GM12878 (cell line): ENCODE measurements around the gene SELENOS. TPM values are rescaled to one million over a fixed set of nuclear protein-coding genes. Genes with fewer than 3 reads are reported as not detected.

Source experiments
- ATAC-seq: fragments of 200-7000 bp; cut with Tn5 transposase; 3 replicates; pipeline ENCODE4 v1.9.1; 2020; ENCODE audit warnings: mild to moderate bottlenecking, moderate library complexity
- BruUV-seq: library from RNA; stranded (reverse); fragments of 400-500 nt; replicated peaks from 2 replicates; lab custom pipeline; 2021; lab: Mats Ljungman, UMichigan
- CTCF ChIA-PET: fragments of 300-600 bp; sonication (Branson Sonifier 250); formaldehyde crosslinking; extraction: SDS; loops from one replicate; lab custom pipeline; 2021; ENCODE audit warnings: inconsistent platforms; lab: Yijun Ruan, JAX
- POLR2A ChIA-PET: fragments of 350-600 bp; formaldehyde crosslinking; extraction: SDS; loops from one replicate; lab custom pipeline; 2021; ENCODE audit warnings: inconsistent platforms; lab: Charles Lee
- RAD21 ChIA-PET: fragments of 300-600 bp; sonication (Branson Sonifier 250); formaldehyde crosslinking; loops from one replicate; lab custom pipeline; 2023; ENCODE audit warnings: antibody characterized with exemption; ENCODE audit not compliant: unreplicated experiment; lab: Charles Lee
- SMC1A ChIA-PET: fragments of 300-600 bp; sonication (Branson Sonifier 250); formaldehyde crosslinking; loops from one replicate; lab custom pipeline; 2023; ENCODE audit not compliant: unreplicated experiment, uncharacterized antibody; lab: Charles Lee
- DNase-seq: peaks from one replicate; pipeline ENCODE4 v3.0.0-alpha.2; 2011; ENCODE audit warnings: low read depth, low spot score
- FAIRE-seq: peaks from 3 replicates; lab custom pipeline; 2011; peaks lifted over from hg19 to GRCh38; lab: Jason Lieb, UNC
- H2AFZ ChIP-seq: 2 replicates; pipeline ENCODE4 v1.6.0; 2011; ENCODE audit warnings: low read depth, low read length, control low read depth; ENCODE audit not compliant: control insufficient read depth
- H3K27ac ChIP-seq: 2 replicates; pipeline ENCODE4 v1.5.1; 2011; ENCODE audit warnings: control low read depth; ENCODE audit not compliant: control insufficient read depth, insufficient read depth
- H3K27me3 ChIP-seq, 2 experiments: replicated peaks in 1 of 2; 2 replicates each; pipeline versions ENCODE4 v1.6.0 to v1.6.1; 2011; ENCODE audit warnings: low read length in 1 of 2; ENCODE audit not compliant: control insufficient read depth in 2 of 2, insufficient read depth in 2 of 2
- H3K36me3 ChIP-seq, 2 experiments: 2 replicates each; pipeline ENCODE4 v1.5.1; 2011; ENCODE audit warnings: low read length in 1 of 2; ENCODE audit not compliant: control insufficient read depth in 2 of 2, insufficient read depth in 2 of 2
- H3K4me1 ChIP-seq: 2 replicates; pipeline ENCODE4 v1.6.1; 2011; ENCODE audit warnings: mild to moderate bottlenecking, low read length, moderate library complexity, mixed read lengths; ENCODE audit not compliant: control insufficient read depth, insufficient read depth
- H3K4me2 ChIP-seq: 2 replicates; pipeline ENCODE4 v1.6.0; 2011; ENCODE audit warnings: control low read depth; ENCODE audit not compliant: control insufficient read depth, insufficient read depth
- H3K4me3 ChIP-seq: fragments of 200-600 bp; sonication (generic); 2 replicates; pipeline ENCODE4 v1.5.1; 2016
- H3K79me2 ChIP-seq: 2 replicates; pipeline ENCODE4 v1.6.0; 2011; ENCODE audit warnings: low read length; ENCODE audit not compliant: control insufficient read depth, insufficient read depth
- H3K9ac ChIP-seq: 2 replicates; pipeline ENCODE4 v1.8.0; 2011; ENCODE audit warnings: low read length, control low read depth, mixed read lengths; ENCODE audit not compliant: control insufficient read depth, insufficient read depth
- H3K9me3 ChIP-seq: replicated peaks from 3 replicates; pipeline ENCODE4 v1.5.1; 2011; ENCODE audit warnings: mild to moderate bottlenecking, low read length; ENCODE audit not compliant: control insufficient read depth, insufficient read depth
- H4K20me1 ChIP-seq: 2 replicates; pipeline ENCODE4 v1.6.0; 2011; ENCODE audit not compliant: control insufficient read depth, insufficient read depth
- FOXK2 ChIP-seq: fragments of 450-650 bp; IDR thresholded peaks from 2 replicates; pipeline ENCODE4 v1.6.1; 2017; ENCODE audit warnings: mild to moderate bottlenecking, moderate library complexity
- KDM1A ChIP-seq: fragments of 200-600 bp; sonication (generic); IDR thresholded peaks from 2 replicates; pipeline ENCODE4 v1.6.1; 2016; ENCODE audit warnings: borderline replicate concordance
- PAX5 ChIP-seq: IDR thresholded peaks from 2 replicates; pipeline ENCODE4 v1.6.1; 2011; ENCODE audit warnings: low read depth, low read length, borderline replicate concordance
- PML ChIP-seq: IDR thresholded peaks from 2 replicates; pipeline ENCODE4 v1.6.1; 2012; ENCODE audit warnings: low read length, inconsistent platforms
- POLR2AphosphoS5 ChIP-seq: IDR thresholded peaks from 2 replicates; pipeline ENCODE4 v1.6.1; 2011; ENCODE audit warnings: mild to moderate bottlenecking, low read length, inconsistent platforms
- TCF12 ChIP-seq: IDR thresholded peaks from 2 replicates; pipeline ENCODE4 v1.6.1; 2011; ENCODE audit warnings: low read depth, mild to moderate bottlenecking, low read length
- WGBS: methylation state at CpG from one replicate; pipeline ENCODE4 v1.1.6; 2016; ENCODE audit warnings: low lambda C conversion rate; ENCODE audit not compliant: insufficient replicate concordance, insufficient coverage; ENCODE audit errors: missing lambda C conversion rate; 5-methylcytosine and 5-hydroxymethylcytosine counted together
- in situ Hi-C: fragments of 300-500 bp; cut with MboI; formaldehyde crosslinking; loops from 9 replicates; pipeline ENCODE4 v1.14.3; 2018; ENCODE audit warnings: mixed read lengths
- intact Hi-C: fragments of 100-400 bp; cut with micrococcal nuclease; formaldehyde crosslinking; loops from one replicate; pipeline ENCODE4 v1.14.2; 2022; ENCODE audit not compliant: unreplicated experiment
- polyA plus RNA-seq, 11 experiments: library from polyadenylated mRNA; depleted of rRNA in 4 of 11; unstranded in 6 of 11; stranded (reverse) in 5 of 11; fragments of >200 nt; fragmentation: Nextera tagmentation in 4 of 11; fragmentation: Illumina TruSeq in 1 of 11; extraction: Ambion mirVana in 4 of 11; extraction: Trizol in 1 of 11; gene quantifications; 1 replicate in 1 of 11; 2 replicates in 10 of 11; pipeline versions ENCODE4 v1.2.1 to v1.2.3, GENCODE V29; 2011 to 2016; ENCODE audit warnings: inconsistent platforms in 2 of 11, missing spikeins in 2 of 11, low read depth in 1 of 11
- total RNA-seq, 4 experiments: library from RNA; depleted of rRNA in 3 of 4; stranded (reverse); fragments of >200 nt in 3 of 4; fragmentation: Illumina TruSeq in 1 of 4; extraction: Trizol in 1 of 4; gene quantifications; 2 replicates each; pipeline versions ENCODE4 v1.2.1 to v1.2.3, GENCODE V29; 2013 to 2021
- TF ChIP-seq, protein P1 (sequence below): fragments of 450-650 bp; IDR thresholded peaks from 2 replicates; pipeline ENCODE4 v1.6.1; 2018; ENCODE audit warnings: borderline replicate concordance, mild to moderate bottlenecking; ENCODE audit not compliant: partially characterized antibody
- TF ChIP-seq, protein P2 (sequence below): fragments of 450-650 bp; formaldehyde crosslinking; IDR thresholded peaks from 2 replicates; pipeline ENCODE4 v1.4.0; 2020; ENCODE audit warnings: mild to moderate bottlenecking, moderate library complexity

SELENOS gene
- total and polyA plus RNA-seq, 10 of the 15 experiments (the other 5 are each of a cell fraction or from before 2014, with no cell fraction given), result 25.8 to 90.1 (median 37.3) TPM

DNA sequence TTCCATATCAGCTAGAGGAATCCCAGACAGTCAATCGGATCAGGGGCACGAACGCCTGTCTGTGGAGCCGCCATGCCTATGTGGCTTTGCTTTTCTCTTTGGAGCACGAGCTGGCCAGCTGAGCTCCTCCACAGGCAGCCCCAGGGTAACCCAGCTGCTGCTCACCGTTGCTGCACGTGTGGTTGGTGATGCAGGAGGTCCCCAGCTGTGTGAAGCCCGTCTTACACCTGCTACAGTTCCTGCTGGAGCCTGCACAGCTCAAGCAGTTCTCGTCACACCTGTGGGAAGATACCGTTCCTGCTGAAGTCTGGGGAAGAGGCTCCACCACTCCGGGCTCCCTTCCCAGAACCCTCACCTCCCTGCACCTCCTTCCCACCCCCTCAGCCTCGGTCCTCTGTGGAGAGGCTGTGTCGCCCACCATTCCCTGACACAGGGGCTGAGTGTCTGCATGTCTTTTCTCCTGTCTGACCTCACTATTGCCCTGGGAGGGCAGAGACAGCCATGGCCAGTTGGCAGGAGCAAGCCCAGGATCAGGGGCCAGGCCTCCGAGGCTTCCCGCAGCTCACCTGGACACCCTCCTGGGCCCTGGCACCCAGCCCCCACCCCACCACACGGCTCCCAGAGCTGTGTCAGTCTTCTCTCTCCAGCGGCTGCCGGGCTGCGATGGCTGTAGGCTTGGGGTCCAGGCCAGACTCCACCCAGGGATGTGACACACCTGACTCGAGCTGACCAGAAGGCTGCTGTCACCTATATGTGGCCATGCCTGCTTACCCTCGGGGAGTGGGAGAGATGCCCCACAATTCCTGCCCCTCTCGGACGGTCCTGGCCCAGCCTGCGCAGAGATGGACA, 30.0 kb upstream of the SELENOS start:
- no peak overlapping the region for H3K27ac ChIP-seq
- FAIRE-seq, result no peak
- BruUV-seq, result no TSS peak
- H3K36me3 ChIP-seq, result no peaks in the 10 kb centered on the region
- in situ Hi-C loops (no loop called here), intact Hi-C loops (no loop called here)
- ATAC-seq, result peak; percentile 42
- TF ChIP-seq TCF12 (peak; percentile 69), PAX5 (no peak)
- H3K79me2 ChIP-seq, result no peaks in the 10 kb centered on the region
- H3K9ac ChIP-seq, result no peak overlapping the region
- H2AFZ ChIP-seq, result no peak overlapping the region
- ChIA-PET RAD21 (interaction anchor here (1.0 kb wide), 1 partner anchor 334 kb away, joined by 3 read pairs; no protein-coding TSS in a partner anchor), CTCF (no interaction called here), POLR2A (no interaction called here), SMC1A (interaction anchor here (1.7 kb wide), 1 partner anchor 10 kb away, joined by 3 read pairs; no protein-coding TSS in a partner anchor)
- no peaks in the 10 kb centered on the region for H3K4me1 ChIP-seq
- H3K4me3 ChIP-seq, result no peak overlapping the region
- no peaks in the 10 kb centered on the region for H4K20me1 ChIP-seq
- WGBS, result 40% methylated on average over 24 of the region's 24 CpGs
- DNase-seq, result no peak
- H3K27me3 ChIP-seq, result peaks cover 0 to 1% of the 10 kb centered on the region in 2 experiments; a peak in 2 of 4 replicates
- H3K4me2 ChIP-seq, result no peak overlapping the region
- H3K9me3 ChIP-seq, result no peaks in the 10 kb centered on the region

DNA sequence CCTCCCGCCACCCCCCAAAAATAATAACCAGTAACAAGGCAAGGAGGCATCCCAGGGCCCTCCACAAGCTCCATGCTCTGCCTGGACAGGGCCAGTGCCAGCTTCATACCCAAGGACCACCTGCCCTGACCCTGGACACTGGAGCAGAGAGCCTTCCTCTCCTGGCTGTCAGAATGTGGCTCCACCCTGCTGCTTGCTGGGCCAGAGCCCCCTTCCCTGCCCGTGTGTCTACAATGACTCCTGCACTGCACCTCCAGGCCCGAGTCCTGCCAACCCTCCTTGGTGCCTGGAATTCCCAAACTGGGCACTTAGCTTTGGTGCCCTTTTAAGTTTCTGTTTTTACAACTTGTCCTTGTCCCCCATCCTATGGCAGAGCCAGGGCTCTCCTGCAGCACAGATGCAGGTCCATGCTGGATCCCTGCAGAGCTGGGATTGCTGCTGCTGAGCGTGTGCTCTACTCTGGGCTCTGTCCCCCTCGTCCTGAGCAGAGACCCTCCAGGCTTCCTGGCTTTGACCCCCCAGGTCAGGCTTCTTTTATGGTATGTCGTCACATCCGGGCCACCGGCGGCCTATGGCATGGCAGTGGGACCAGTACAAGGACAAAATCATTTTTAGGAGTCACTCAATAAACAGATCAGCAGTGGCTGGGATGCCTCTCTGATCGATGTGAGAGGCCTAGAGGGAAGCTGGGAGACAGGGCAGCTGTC, 29.2 kb upstream of the SELENOS start:
- no peaks in the 10 kb centered on the region for H3K36me3 ChIP-seq
- ChIA-PET CTCF (no interaction called here), SMC1A (interaction anchor here (1.7 kb wide), 1 partner anchor 11 kb away, joined by 3 read pairs; no protein-coding TSS in a partner anchor), RAD21 (interaction anchor here (1.0 kb wide), 1 partner anchor 334 kb away, joined by 3 read pairs; no protein-coding TSS in a partner anchor), POLR2A (no interaction called here)
- H3K27me3 ChIP-seq, result peaks cover 0 to 1% of the 10 kb centered on the region in 2 experiments; a peak in 2 of 4 replicates
- H2AFZ ChIP-seq, result no peak overlapping the region
- H3K79me2 ChIP-seq, result no peaks in the 10 kb centered on the region
- no peak overlapping the region for H3K27ac ChIP-seq
- H3K9ac ChIP-seq, result no peak overlapping the region
- no TSS peak for BruUV-seq
- no peaks in the 10 kb centered on the region for H3K9me3 ChIP-seq
- FAIRE-seq, result no peak
- no peak overlapping the region for H3K4me3 ChIP-seq
- intact Hi-C loops, result no loop called here
- DNase-seq, result no peak
- WGBS, result 32% methylated on average over 10 of the region's 10 CpGs
- no peaks in the 10 kb centered on the region for H4K20me1 ChIP-seq
- no peak for ATAC-seq
- no peak overlapping the region for H3K4me2 ChIP-seq
- H3K4me1 ChIP-seq, result no peaks in the 10 kb centered on the region
- in situ Hi-C loops, result no loop called here
- TF ChIP-seq, protein P1, sequence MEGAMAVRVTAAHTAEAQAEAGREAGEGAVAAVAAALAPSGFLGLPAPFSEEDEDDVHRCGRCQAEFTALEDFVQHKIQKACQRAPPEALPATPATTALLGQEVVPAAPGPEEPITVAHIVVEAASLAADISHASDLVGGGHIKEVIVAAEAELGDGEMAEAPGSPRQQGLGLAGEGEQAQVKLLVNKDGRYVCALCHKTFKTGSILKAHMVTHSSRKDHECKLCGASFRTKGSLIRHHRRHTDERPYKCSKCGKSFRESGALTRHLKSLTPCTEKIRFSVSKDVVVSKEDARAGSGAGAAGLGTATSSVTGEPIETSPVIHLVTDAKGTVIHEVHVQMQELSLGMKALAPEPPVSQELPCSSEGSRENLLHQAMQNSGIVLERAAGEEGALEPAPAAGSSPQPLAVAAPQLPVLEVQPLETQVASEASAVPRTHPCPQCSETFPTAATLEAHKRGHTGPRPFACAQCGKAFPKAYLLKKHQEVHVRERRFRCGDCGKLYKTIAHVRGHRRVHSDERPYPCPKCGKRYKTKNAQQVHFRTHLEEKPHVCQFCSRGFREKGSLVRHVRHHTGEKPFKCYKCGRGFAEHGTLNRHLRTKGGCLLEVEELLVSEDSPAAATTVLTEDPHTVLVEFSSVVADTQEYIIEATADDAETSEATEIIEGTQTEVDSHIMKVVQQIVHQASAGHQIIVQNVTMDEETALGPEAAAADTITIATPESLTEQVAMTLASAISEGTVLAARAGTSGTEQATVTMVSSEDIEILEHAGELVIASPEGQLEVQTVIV, result no peak
- no peak for TF ChIP-seq TCF12
- no peak for TF ChIP-seq KDM1A
- TF ChIP-seq FOXK2, result no peak
- no peak for TF ChIP-seq PML
- TF ChIP-seq POLR2AphosphoS5, result no peak
- TF ChIP-seq, protein P2, sequence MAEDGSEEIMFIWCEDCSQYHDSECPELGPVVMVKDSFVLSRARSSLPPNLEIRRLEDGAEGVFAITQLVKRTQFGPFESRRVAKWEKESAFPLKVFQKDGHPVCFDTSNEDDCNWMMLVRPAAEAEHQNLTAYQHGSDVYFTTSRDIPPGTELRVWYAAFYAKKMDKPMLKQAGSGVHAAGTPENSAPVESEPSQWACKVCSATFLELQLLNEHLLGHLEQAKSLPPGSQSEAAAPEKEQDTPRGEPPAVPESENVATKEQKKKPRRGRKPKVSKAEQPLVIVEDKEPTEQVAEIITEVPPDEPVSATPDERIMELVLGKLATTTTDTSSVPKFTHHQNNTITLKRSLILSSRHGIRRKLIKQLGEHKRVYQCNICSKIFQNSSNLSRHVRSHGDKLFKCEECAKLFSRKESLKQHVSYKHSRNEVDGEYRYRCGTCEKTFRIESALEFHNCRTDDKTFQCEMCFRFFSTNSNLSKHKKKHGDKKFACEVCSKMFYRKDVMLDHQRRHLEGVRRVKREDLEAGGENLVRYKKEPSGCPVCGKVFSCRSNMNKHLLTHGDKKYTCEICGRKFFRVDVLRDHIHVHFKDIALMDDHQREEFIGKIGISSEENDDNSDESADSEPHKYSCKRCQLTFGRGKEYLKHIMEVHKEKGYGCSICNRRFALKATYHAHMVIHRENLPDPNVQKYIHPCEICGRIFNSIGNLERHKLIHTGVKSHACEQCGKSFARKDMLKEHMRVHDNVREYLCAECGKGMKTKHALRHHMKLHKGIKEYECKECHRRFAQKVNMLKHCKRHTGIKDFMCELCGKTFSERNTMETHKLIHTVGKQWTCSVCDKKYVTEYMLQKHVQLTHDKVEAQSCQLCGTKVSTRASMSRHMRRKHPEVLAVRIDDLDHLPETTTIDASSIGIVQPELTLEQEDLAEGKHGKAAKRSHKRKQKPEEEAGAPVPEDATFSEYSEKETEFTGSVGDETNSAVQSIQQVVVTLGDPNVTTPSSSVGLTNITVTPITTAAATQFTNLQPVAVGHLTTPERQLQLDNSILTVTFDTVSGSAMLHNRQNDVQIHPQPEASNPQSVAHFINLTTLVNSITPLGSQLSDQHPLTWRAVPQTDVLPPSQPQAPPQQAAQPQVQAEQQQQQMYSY (CRISPR knock-in tag), result no peak
